Measurements from ENCODE around the gene KXD1.
"Not testable (repeated sequence)": the region's sequence is repeated elsewhere in the genome, so short reads cannot be mapped to it uniquely, and the experiment has no call there.

The KXD1 gene

DNA sequence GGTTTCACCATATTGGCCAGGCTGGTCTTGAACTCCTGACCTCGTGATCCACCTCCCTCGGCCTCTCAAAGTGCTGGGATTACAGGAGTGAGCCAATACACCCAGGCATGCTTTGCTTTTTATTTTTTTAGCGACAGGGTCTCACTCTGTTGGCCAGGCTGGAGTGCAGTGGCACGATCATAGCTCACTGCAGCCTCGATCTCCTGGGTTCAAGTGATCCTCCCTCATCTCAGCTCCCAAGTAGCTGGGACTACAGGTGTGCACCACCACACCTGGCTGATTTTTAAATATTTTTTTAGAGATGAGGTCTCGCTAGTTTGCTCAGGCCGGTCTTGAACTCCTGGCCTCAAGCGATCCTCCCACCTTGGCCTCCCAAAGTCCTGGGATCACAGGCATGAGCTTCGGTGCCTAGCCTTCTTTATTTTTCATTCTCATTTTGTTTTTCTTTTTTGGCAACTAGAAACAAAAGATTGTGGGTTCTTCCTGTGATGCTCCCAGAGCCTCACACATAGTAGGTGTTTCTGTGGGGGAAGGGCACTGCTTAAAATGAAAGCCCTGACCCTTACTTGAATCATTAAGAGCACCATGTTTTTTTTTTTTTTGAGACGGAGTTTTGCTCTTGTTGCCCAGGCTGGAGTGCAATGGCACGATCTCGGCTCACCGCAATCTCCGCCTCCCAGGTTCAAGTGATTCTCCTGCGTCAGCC, 43.2 kb downstream of the KXD1 start:
- not testable (repeated sequence) for H3K36me3 ChIP-seq (ENCODE audit: control insufficient read depth in 1 of 2, insufficient read depth in 2 of 2, low read length in 2 of 2); H3K4me1 ChIP-seq (ENCODE audit: control insufficient read depth in 1 of 2, insufficient read depth in 2 of 2, low read length in 2 of 2); H3K27ac ChIP-seq (ENCODE audit: low read depth, low read length); H3K9me3 ChIP-seq (ENCODE audit: control insufficient read depth in 1 of 2, low read length in 2 of 2); H3K4me3 ChIP-seq (ENCODE audit: low read depth in 1 of 2, low read length in 2 of 2); H3K9ac ChIP-seq (ENCODE audit: low read depth in 1 of 2, low read length in 2 of 2)
- H3K27me3 ChIP-seq (ENCODE audit: control insufficient read depth in 1 of 2, insufficient read depth in 2 of 2, low read length in 2 of 2) = peaks cover 57 to 63% of the 10 kb centered on the region in 2 donors

DNA sequence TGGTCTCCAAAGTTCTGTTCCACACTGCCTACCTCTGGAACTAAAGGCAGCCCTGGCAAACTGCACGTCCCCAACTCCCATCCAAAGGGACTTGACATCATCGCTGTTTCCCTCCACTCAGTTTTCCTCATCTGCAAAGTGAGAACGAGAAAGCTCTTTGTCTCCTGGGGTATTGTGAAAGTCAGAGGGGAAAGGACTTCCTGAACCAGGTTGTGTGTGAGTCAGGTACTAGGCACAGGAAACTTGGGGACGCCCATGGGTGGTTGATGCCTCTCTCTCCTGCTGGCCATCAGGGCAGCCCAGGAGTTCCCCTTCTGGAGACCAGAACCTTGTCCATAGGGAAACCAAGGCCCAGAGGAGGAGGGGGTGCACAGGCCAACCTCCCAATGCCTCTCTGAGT, 44.2 kb downstream of the KXD1 start:
- peaks cover 54 to 57% of the 10 kb centered on the region in 2 donors for H3K27me3 ChIP-seq (ENCODE audit: control insufficient read depth in 1 of 2, insufficient read depth in 2 of 2, low read length in 2 of 2)
- no peaks in the 10 kb centered on the region for H3K36me3 ChIP-seq (ENCODE audit: control insufficient read depth in 1 of 2, insufficient read depth in 2 of 2, low read length in 2 of 2)
- no peak overlapping the region for H3K4me3 ChIP-seq (ENCODE audit: low read depth in 1 of 2, low read length in 2 of 2)
- no peaks in the 10 kb centered on the region for H3K9me3 ChIP-seq (ENCODE audit: control insufficient read depth in 1 of 2, low read length in 2 of 2)
- H3K4me1 ChIP-seq (ENCODE audit: control insufficient read depth in 1 of 2, insufficient read depth in 2 of 2, low read length in 2 of 2) = peaks cover 0 to 2% of the 10 kb centered on the region in 2 donors
- no peak overlapping the region for H3K27ac ChIP-seq (ENCODE audit: low read depth, low read length)
- no peak overlapping the region for H3K9ac ChIP-seq (ENCODE audit: low read depth in 1 of 2, low read length in 2 of 2)

DNA sequence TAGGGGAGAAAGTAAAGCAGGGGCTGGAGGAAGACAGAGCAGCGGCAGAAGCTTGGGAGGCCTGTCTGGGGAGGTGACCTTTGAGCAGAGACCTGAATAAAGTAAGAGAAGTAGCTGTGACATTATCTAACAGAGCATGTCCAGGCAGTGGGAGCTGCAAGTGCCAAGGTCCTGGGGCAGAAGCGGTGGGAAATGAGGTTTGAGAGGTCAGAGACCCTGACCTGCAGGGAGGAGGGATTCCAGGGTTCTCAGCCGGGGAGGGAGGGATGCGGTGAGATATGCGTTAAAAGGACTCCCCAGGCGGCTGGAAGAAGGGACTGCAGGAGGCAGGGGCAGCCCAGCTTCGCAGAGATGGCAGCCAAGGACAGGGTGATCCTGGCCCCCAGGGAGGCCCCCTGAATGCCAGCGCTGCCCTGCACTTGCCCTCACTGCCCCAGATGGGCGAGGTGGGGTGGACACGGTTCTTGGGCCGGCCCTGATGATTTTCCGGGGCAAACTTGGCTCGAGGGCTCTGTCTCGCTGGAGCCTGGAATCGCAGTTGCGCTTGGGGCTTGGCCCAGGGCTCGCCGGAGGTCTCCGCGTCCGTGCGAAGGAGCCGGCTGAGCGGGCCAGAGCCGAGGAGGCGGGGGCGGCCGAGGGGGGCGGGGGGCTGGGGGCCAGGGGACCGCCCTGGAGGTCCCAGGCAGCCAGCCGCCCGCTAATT, 45.7 kb downstream of the KXD1 start:
- Histone ChIP-seq H3K27me3 (ENCODE audit: control insufficient read depth in 1 of 2, insufficient read depth in 2 of 2, low read length in 2 of 2) (peaks cover 59 to 61% of the 10 kb centered on the region in 2 donors), H3K4me1 (ENCODE audit: control insufficient read depth in 1 of 2, insufficient read depth in 2 of 2, low read length in 2 of 2) (no peaks in the 10 kb centered on the region), H3K27ac (ENCODE audit: low read depth, low read length) (no peak overlapping the region), H3K36me3 (ENCODE audit: control insufficient read depth in 1 of 2, insufficient read depth in 2 of 2, low read length in 2 of 2) (no peaks in the 10 kb centered on the region), H3K9ac (ENCODE audit: low read depth in 1 of 2, low read length in 2 of 2) (no peak overlapping the region), H3K4me3 (ENCODE audit: low read depth in 1 of 2, low read length in 2 of 2) (no peak overlapping the region), H3K9me3 (ENCODE audit: control insufficient read depth in 1 of 2, low read length in 2 of 2) (no peaks in the 10 kb centered on the region)

DNA sequence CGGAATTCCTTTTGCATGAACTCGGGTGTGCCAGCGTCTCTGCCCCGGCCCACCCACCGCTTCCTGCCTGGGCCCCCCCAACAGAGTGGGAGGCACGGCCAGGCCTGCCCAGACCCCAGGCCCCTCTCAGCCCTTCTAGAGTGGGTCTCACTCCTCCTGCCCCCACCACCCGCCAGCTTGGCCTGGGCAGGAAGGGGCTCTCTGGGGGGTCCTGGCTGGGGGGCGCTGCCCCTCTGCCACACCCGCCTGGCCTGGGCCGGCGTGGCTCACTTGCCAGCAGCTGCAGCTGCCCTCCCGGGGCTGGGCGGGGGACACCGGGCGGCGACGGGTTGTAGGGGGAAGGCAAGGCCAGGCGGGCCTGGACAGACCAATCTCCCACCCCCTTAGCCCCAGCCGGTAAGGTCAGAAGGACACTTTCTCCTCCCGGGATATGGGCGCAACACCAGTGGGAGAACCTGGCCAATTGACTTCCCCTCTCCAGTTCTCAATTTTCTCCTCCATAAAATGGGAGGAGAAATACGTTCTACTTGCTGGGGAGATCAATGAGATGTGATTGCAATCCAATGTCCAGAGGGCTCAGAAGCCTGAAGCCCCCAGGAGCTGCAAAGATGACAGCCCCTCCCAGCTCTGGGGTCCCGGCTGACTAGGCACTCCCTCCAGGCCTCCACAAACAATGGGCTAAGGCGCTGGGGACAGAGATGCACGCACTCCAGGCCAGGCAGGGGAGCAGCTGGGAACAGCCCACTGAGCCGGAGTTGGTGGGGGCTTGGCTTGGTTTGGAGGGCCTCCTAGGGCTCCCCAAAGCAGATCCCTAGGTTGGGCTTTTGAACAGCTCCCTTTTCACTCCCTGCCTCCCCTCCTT, 46.5 kb downstream of the KXD1 start:
- Histone ChIP-seq H3K27me3 (ENCODE audit: control insufficient read depth in 1 of 2, insufficient read depth in 2 of 2, low read length in 2 of 2) (peaks cover 62 to 63% of the 10 kb centered on the region in 2 donors), H3K4me1 (ENCODE audit: control insufficient read depth in 1 of 2, insufficient read depth in 2 of 2, low read length in 2 of 2) (no peaks in the 10 kb centered on the region), H3K9me3 (ENCODE audit: control insufficient read depth in 1 of 2, low read length in 2 of 2) (no peaks in the 10 kb centered on the region), H3K9ac (ENCODE audit: low read depth in 1 of 2, low read length in 2 of 2) (no peak overlapping the region), H3K36me3 (ENCODE audit: control insufficient read depth in 1 of 2, insufficient read depth in 2 of 2, low read length in 2 of 2) (no peaks in the 10 kb centered on the region), H3K4me3 (ENCODE audit: low read depth in 1 of 2, low read length in 2 of 2) (no peak overlapping the region), H3K27ac (ENCODE audit: low read depth, low read length) (no peak overlapping the region)

DNA sequence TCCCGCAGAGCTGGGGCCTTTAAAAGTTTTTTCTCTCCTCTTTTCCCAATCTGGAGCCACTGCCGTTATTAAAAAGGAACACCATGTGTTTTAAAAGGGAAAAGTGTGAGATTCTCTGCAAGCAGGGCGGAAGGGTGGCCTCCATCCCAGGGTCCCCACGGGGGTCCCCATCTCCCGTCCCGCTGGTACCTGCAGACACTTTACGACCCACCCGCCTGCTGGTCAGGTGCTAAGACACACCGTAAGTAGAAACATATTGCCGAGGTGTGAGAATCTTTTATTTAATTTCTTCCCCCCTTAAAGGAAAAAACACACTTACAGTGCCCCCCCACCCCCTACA, 47.1 kb downstream of the KXD1 start:
- no peaks in the 10 kb centered on the region for H3K4me1 ChIP-seq (ENCODE audit: control insufficient read depth in 1 of 2, insufficient read depth in 2 of 2, low read length in 2 of 2)
- peaks cover 62 to 63% of the 10 kb centered on the region in 2 donors for H3K27me3 ChIP-seq (ENCODE audit: control insufficient read depth in 1 of 2, insufficient read depth in 2 of 2, low read length in 2 of 2)
- H3K9me3 ChIP-seq (ENCODE audit: control insufficient read depth in 1 of 2, low read length in 2 of 2) = no peaks in the 10 kb centered on the region
- H3K36me3 ChIP-seq (ENCODE audit: control insufficient read depth in 1 of 2, insufficient read depth in 2 of 2, low read length in 2 of 2) = no peaks in the 10 kb centered on the region
- no peak overlapping the region for H3K4me3 ChIP-seq (ENCODE audit: low read depth in 1 of 2, low read length in 2 of 2)
- no peak overlapping the region for H3K9ac ChIP-seq (ENCODE audit: low read depth in 1 of 2, low read length in 2 of 2)
- H3K27ac ChIP-seq (ENCODE audit: low read depth, low read length) = no peak overlapping the region

DNA sequence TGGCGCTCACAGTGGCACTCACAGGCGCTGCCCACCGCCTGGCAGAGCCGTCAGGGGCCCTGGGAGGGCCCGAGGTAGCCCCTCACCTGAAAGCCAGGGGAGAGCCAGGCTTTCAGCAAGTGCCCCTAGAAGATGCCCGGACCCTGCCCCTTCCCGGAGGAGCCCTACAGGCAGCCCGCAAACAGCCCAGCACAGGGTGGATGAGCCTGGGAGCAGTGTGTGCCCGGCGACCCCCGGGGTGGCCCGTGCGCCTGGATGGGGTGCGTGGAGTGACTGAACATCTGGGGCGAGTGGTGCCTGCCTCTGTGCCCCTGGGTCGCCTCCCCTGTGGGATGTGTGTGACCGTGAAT, 47.5 kb downstream of the KXD1 start:
- Histone ChIP-seq H3K36me3 (ENCODE audit: control insufficient read depth in 1 of 2, insufficient read depth in 2 of 2, low read length in 2 of 2) (no peaks in the 10 kb centered on the region), H3K9me3 (ENCODE audit: control insufficient read depth in 1 of 2, low read length in 2 of 2) (no peaks in the 10 kb centered on the region), H3K4me3 (ENCODE audit: low read depth in 1 of 2, low read length in 2 of 2) (no peak overlapping the region), H3K4me1 (ENCODE audit: control insufficient read depth in 1 of 2, insufficient read depth in 2 of 2, low read length in 2 of 2) (no peaks in the 10 kb centered on the region), H3K27ac (ENCODE audit: low read depth, low read length) (no peak overlapping the region), H3K27me3 (ENCODE audit: control insufficient read depth in 1 of 2, insufficient read depth in 2 of 2, low read length in 2 of 2) (peaks cover 65 to 66% of the 10 kb centered on the region in 2 donors), H3K9ac (ENCODE audit: low read depth in 1 of 2, low read length in 2 of 2) (no peak overlapping the region)

DNA sequence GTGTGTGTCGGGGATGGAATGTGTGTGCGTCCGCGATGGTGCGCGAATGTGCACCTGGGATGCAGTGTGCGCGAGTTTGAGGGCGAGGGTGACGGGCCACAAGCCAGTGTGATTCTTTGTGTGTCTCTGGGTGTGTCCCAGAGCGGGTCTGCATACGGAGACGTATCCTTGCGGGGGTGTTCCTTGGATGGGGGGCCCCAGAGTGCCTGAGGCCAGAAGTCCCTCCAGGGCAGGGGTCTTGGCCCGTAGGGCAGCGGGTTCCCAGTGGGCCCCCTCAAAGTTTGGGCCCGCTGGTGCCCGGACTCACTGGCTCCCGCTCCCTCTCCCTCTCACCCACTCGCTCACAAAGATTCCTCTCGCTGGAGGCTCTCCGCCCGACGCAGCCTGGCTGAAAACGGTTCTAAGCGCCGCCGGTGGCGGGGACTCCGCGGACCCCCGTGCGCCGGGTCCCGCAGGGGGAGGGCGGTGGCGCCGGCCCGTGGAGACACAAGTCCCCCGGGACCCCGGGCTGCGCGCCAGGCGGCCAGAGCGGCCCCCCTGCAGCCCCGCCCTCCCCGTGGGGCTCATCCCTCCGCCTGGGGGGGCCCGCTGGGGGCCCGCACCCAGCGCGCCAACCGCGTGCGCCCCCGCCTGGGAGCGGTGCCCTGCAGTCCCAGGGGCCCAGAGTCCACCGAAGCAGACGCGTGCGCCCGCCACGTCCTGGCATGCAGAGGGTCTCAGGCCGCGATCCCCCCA, 48.0 kb downstream of the KXD1 start:
- Histone ChIP-seq H3K36me3 (ENCODE audit: control insufficient read depth in 1 of 2, insufficient read depth in 2 of 2, low read length in 2 of 2) (no peaks in the 10 kb centered on the region), H3K27me3 (ENCODE audit: control insufficient read depth in 1 of 2, insufficient read depth in 2 of 2, low read length in 2 of 2) (peaks cover 70 to 71% of the 10 kb centered on the region in 2 donors), H3K9me3 (ENCODE audit: control insufficient read depth in 1 of 2, low read length in 2 of 2) (no peaks in the 10 kb centered on the region), H3K4me3 (ENCODE audit: low read depth in 1 of 2, low read length in 2 of 2) (no peak overlapping the region), H3K4me1 (ENCODE audit: control insufficient read depth in 1 of 2, insufficient read depth in 2 of 2, low read length in 2 of 2) (no peaks in the 10 kb centered on the region), H3K27ac (ENCODE audit: low read depth, low read length) (no peak overlapping the region), H3K9ac (ENCODE audit: low read depth in 1 of 2, low read length in 2 of 2) (no peak overlapping the region)

DNA sequence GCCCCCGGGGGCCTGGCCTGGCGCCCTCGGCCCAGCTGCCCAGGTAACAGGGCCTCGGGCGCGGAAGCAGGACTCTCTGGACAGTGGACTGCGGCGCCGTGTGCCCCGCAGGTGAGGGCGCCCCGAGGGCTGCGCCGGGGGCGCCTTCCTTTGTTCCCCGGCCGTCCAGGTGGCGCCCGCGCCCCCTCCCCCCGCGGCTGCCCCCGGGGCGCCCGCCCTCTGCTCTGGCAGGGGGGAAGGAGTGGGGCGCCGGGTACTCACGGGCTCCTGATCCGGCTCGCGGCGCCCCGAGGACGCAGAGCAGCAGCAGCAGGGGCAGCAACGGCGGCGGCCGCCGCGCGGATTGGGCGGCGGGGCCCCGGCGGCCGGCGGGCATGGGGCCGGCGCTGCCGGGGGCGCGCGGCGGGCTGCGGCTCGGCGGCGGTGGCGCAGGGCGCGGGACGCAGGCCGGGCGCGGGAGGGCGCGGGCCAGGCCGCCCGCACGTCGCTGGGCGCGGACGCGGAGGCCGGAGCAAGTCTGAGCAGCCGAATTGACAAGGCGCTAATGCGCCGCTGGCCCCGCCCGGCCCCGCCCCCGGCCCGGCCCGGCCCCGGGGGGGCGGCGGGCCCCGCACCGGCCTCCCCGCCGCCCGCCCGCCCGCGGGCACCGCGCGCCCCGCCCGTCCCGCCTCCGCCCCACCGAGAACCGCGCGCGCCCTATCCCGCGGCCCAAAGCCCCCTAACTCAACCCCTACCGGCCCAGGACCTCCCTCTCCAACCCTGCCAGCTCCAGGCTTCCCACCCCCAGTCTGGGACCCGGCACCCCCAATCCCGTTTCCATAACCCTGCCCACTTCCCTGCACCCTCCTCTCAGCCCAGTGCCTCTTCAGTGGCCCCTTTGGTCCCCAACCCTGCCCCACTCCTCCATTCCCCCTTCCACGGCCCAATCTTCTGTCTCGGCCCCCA, 48.9 kb downstream of the KXD1 start, which contains the start of gene CRLF1:
Gene CRLF1 (minus strand): TSS at position 519 of the 945 bp plus-strand sequence. CDS start 143 bp downstream, at position 376.
- H3K27me3 ChIP-seq (ENCODE audit: control insufficient read depth in 1 of 2, insufficient read depth in 2 of 2, low read length in 2 of 2) = peaks cover 75 to 76% of the 10 kb centered on the region in 2 donors
- no peak within 1 kb of the TSS for H3K27ac ChIP-seq (ENCODE audit: low read depth, low read length)
- H3K36me3 ChIP-seq (ENCODE audit: control insufficient read depth in 1 of 2, insufficient read depth in 2 of 2, low read length in 2 of 2) = no peaks in the 10 kb centered on the region
- no peaks in the 10 kb centered on the region for H3K9me3 ChIP-seq (ENCODE audit: control insufficient read depth in 1 of 2, low read length in 2 of 2)
- H3K4me3 ChIP-seq (ENCODE audit: low read depth in 1 of 2, low read length in 2 of 2) = no peak within 1 kb of the TSS
- H3K4me1 ChIP-seq (ENCODE audit: control insufficient read depth in 1 of 2, insufficient read depth in 2 of 2, low read length in 2 of 2) = no peaks in the 10 kb centered on the region
- H3K9ac ChIP-seq (ENCODE audit: low read depth in 1 of 2, low read length in 2 of 2) = no peak within 1 kb of the TSS
